ENCODE data around the gene NFKB2. TPM values are rescaled to one million over a fixed set of nuclear protein-coding genes. Genes with fewer than 3 reads are reported as not detected.

NFKB2 gene
- total RNA-seq (10 to 100 TPM in 9 of 10 donors, 1 to 10 TPM in 1; 9.9 to 40.0 (median 15.7) TPM), polyA plus RNA-seq (10 to 100 TPM; 19.7 to 19.8 TPM)
- long read RNA-seq, donor 1, partial matches to known transcripts: 5 of 13 reads
- long read RNA-seq, donor 1, other reads (novel, unspliced or antisense): 4 of 13 reads
- long read RNA-seq, donor 2, partial matches to known transcripts: 10 of 18 reads
- long read RNA-seq, donor 2, other reads (novel, unspliced or antisense): 5 of 18 reads
- long read RNA-seq, donor 3, partial matches to known transcripts: 3 of 3 reads
- long read RNA-seq, donor 3, other reads (novel, unspliced or antisense): 0 of 3 reads

GRCh38 chr10:102395400-102396316 lies at the start of gene NFKB2:
Gene NFKB2 (plus strand): TSS chr10:102395705. CDS start chr10:102395960, 255 bp downstream.
- intact Hi-C loops (cut with DNase I): loop anchor here in 8 of 10 donors (2.0 to 10.0 kb wide), 10 partner anchors 27 to 228 kb away; partner anchors contain the start of genes ELOVL3 (in 4 of the 8) and C10orf95 (in 1 of the 8)
- TF ChIP-seq CTCF (IDR thresholded peaks at IDR 0.05): no peak
- peak within 1 kb of the TSS; percentile 48 to 90 (median 69) for H3K4me3 ChIP-seq
- 1 to 2% methylated on average over 41 to 42 of the region's 42 CpGs for WGBS, 2 donors
- H3K27ac ChIP-seq: peak within 1 kb of the TSS; percentile 91 to 98 (median 96)
- no peaks in the 10 kb centered on the region for H3K9me3 ChIP-seq
- peaks cover 7 to 57% (median 36%) of the 10 kb centered on the region in 9 donors for H3K4me1 ChIP-seq
- ATAC-seq (peak; percentile 65 to 87 (median 78)), DNase-seq (peak; percentile 87 to 90)
- H3K27me3 ChIP-seq: no peaks in the 10 kb centered on the region
- peaks cover 0 to 41% (median 0%) of the 10 kb centered on the region in 9 donors for H3K36me3 ChIP-seq

GRCh38 chr10:102347236-102347828 lies 48.2 kb upstream of the NFKB2 start:
- H3K4me1 ChIP-seq: peaks cover 0 to 20% (median 5%) of the 10 kb centered on the region in 9 donors
- no peak overlapping the region for H3K27ac ChIP-seq
- H3K36me3 ChIP-seq: peaks cover 0 to 75% (median 15%) of the 10 kb centered on the region in 9 donors
- no peaks in the 10 kb centered on the region for H3K27me3 ChIP-seq
- TF ChIP-seq CTCF (IDR thresholded peaks at IDR 0.05): peak; percentile 30 to 81 (median 66)
- ATAC-seq (peak; percentile 46 to 79 (median 70)), DNase-seq (peak; percentile 27 to 48)
- no peaks in the 10 kb centered on the region for H3K9me3 ChIP-seq
- H3K4me3 ChIP-seq: no peak overlapping the region
- intact Hi-C loops (cut with DNase I): loop anchor here in 6 of 10 donors (1.0 to 2.0 kb wide), 4 partner anchors 116 to 179 kb away; no protein-coding TSS in a partner anchor
- WGBS, 2 donors: 38 to 51% methylated on average over 2 of the region's 2 CpGs

- peak; percentile 32 to 53 for DNase-seq
- H3K4me3 ChIP-seq: no peak overlapping the region
- WGBS, 2 donors: 81 to 84% methylated on average over 7 of the region's 7 CpGs
- peak; percentile 73 to 95 (median 90) for TF ChIP-seq CTCF (IDR thresholded peaks at IDR 0.05)
- no peak overlapping the region for H3K27ac ChIP-seq
- ATAC-seq: peak in 7 of 8 donors; percentile 46 to 78 (median 52)
- peaks cover 0 to 9% (median 0%) of the 10 kb centered on the region in 9 donors for H3K4me1 ChIP-seq
- no peaks in the 10 kb centered on the region for H3K9me3 ChIP-seq
- no peaks in the 10 kb centered on the region for H3K27me3 ChIP-seq
- intact Hi-C loops (cut with DNase I): loop anchor here in 8 of 10 donors (1.0 to 10.0 kb wide), 6 partner anchors 121 to 187 kb away; no protein-coding TSS in a partner anchor
- H3K36me3 ChIP-seq: peaks cover 0 to 88% (median 41%) of the 10 kb centered on the region in 9 donors
Observed at GRCh38 chr10:102352066-102352715, 43.3 kb upstream of the NFKB2 start.
